Type B pancreatic cell (in vitro differentiated cells): ENCODE data around the gene CDK14. TPM values are rescaled to one million over a fixed set of nuclear protein-coding genes. Genes with fewer than 3 reads are reported as not detected.

ENCODE experiments used
- DNase-seq: peaks from one replicate; pipeline ENCODE4 v3.0.0; 2021; ENCODE audit warnings: mixed read lengths; ENCODE audit not compliant: unreplicated experiment; ENCODE audit errors: extremely low spot score
- H3K27ac Mint-ChIP-seq: 2 replicates; pipeline ENCODE4 v1.8.0; 2021; ENCODE audit warnings: mild to moderate bottlenecking, mixed read lengths
- H3K27me3 Mint-ChIP-seq: 2 replicates; pipeline ENCODE4 v1.8.0; 2021; ENCODE audit warnings: mixed read lengths
- H3K36me3 Mint-ChIP-seq: 2 replicates; pipeline ENCODE4 v1.8.0; 2021; ENCODE audit warnings: mixed read lengths
- H3K4me1 Mint-ChIP-seq: one replicate; pipeline ENCODE4 v1.8.0; 2021; ENCODE audit warnings: mixed read lengths; ENCODE audit not compliant: unreplicated experiment
- H3K4me3 Mint-ChIP-seq: 2 replicates; pipeline ENCODE4 v1.8.0; 2021; ENCODE audit warnings: mild to moderate bottlenecking, mixed read lengths
- H3K9me3 Mint-ChIP-seq: 2 replicates; pipeline ENCODE4 v1.8.0; 2021; ENCODE audit warnings: mixed read lengths
- total RNA-seq: library from RNA; stranded (reverse); gene quantifications from 2 replicates; pipeline ENCODE4 v1.2.1, GENCODE V29; 2021; ENCODE audit warnings: low replicate concordance
- TF ChIP-seq, protein P1 (sequence below): fragments of 200-600 bp; sonication (generic); conservative IDR thresholded peaks from 2 replicates; pipeline ENCODE4 v1.5.0; 2021; ENCODE audit warnings: antibody characterized with exemption, mild to moderate bottlenecking

Gene CDK14
- total RNA-seq, 1 donor from 2014 or later = 43.5 TPM

DNA sequence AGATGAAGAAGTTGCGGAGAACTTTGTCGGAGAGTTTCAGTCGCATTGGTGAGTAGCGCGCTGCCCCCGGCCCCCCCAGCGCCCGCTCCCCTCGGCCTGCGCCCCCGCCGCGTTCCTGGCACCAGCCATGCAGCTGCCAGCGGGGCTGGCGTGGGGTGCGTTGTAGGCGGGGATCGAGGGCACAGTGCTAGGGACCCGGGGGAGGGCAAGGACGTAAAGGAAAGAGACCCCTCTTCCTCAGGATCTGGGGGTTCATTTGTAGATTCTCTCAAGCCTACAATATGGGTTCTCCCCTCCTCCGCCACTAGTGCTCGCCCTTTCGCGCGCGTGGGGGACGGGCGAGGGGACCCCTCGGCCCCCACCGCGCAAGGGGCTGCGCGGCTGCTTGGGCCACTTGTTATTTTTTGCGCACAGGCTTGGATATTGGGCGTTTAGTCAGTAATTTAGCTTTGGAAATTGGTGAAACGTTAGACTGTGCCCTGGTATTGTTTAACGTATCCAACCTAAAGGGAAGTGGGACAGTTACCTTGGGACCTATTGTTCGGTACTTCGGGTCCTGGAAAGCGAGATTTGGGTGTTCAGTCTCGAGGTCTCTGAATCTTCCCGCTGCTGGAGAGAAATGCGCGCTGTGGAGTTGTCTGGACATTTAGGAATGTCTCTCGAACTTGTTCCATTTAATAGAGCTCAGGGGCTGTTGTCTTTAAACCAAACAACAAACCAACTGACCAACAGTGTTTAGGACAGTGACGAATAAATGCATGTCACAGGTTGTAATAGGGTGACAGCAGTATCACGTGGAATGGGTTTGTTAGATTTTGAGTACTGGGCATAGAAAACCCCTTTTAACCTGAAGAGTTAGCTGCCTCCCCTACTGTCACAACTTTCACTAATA lies 796 bp downstream of the CDK14 start:
- peaks cover 30% of the 10 kb centered on the region for H3K4me1 Mint-ChIP-seq
- TF ChIP-seq, protein P1, sequence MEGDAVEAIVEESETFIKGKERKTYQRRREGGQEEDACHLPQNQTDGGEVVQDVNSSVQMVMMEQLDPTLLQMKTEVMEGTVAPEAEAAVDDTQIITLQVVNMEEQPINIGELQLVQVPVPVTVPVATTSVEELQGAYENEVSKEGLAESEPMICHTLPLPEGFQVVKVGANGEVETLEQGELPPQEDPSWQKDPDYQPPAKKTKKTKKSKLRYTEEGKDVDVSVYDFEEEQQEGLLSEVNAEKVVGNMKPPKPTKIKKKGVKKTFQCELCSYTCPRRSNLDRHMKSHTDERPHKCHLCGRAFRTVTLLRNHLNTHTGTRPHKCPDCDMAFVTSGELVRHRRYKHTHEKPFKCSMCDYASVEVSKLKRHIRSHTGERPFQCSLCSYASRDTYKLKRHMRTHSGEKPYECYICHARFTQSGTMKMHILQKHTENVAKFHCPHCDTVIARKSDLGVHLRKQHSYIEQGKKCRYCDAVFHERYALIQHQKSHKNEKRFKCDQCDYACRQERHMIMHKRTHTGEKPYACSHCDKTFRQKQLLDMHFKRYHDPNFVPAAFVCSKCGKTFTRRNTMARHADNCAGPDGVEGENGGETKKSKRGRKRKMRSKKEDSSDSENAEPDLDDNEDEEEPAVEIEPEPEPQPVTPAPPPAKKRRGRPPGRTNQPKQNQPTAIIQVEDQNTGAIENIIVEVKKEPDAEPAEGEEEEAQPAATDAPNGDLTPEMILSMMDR = no peak
- DNase-seq = no peak
- H3K27me3 Mint-ChIP-seq = peaks cover 7% of the 10 kb centered on the region
- H3K9me3 Mint-ChIP-seq = no peaks in the 10 kb centered on the region
- H3K4me3 Mint-ChIP-seq = peak overlapping the region; percentile 97
- no peaks in the 10 kb centered on the region for H3K36me3 Mint-ChIP-seq
- peak overlapping the region; percentile 80 for H3K27ac Mint-ChIP-seq

DNA sequence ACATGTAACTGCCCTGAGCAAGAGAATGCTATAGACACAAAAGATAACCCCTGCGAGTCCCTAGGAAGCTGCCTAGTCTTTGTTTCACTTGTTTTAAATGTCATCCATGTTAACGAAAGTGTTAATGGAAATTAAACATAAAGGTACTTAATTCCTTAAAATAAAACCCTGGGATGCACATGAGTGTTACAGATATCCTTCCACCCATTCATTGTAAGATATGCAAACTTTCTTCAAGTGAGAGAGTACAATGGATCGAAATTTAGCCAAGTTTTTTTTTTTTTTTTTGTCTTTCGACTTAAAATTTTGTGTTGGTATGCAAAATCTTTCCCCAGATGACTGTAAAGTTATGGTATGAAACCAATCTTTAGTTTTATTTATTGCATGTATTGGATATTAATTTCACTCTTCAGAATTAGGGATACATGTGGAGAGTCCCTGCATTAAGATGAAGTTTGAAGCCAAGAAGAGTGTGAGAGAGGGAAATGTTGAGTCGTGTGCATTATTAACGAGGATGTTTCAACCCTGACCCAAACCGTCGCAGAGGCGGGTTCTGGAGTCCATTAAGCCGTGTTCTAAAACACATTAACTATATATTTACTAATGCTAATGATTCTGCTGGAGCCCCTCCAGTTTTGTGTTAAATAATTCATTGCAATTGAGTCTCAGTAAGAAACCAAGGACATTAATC lies 1.6 kb downstream of the CDK14 start:
- no peaks in the 10 kb centered on the region for H3K9me3 Mint-ChIP-seq
- H3K27ac Mint-ChIP-seq = peak overlapping the region; percentile 80
- H3K36me3 Mint-ChIP-seq = no peaks in the 10 kb centered on the region
- TF ChIP-seq, protein P1 = no peak
- H3K4me1 Mint-ChIP-seq = peaks cover 30% of the 10 kb centered on the region
- H3K4me3 Mint-ChIP-seq = peak overlapping the region; percentile 97
- DNase-seq = no peak
- peaks cover 7% of the 10 kb centered on the region for H3K27me3 Mint-ChIP-seq

DNA sequence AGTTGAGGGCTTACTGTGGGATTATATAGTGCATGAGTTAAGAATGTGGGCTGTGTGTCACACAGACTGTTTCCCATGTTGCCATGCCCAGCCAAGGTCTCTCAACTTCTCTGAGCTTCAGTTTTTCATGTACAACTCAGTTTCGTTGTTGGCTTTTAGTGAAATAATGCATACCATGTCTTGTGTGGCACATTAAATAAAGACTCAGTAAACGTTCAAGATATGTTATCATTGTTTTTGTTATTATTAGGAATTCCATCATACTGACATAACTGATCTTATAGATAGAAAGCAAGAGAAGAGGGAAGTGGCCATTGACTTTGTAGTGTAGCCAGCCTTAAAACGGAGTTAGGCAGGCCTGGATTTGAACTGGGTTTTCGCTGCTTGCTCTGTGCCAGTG lies 2.9 kb downstream of the CDK14 start:
- TF ChIP-seq, protein P1 = no peak
- Mint-ChIP-seq H3K36me3 (no peaks in the 10 kb centered on the region), H3K4me1 (peaks cover 35% of the 10 kb centered on the region), H3K27me3 (peaks cover 4% of the 10 kb centered on the region), H3K9me3 (no peaks in the 10 kb centered on the region), H3K27ac (no peak overlapping the region), H3K4me3 (peak overlapping the region; percentile 18)
- no peak for DNase-seq

DNA sequence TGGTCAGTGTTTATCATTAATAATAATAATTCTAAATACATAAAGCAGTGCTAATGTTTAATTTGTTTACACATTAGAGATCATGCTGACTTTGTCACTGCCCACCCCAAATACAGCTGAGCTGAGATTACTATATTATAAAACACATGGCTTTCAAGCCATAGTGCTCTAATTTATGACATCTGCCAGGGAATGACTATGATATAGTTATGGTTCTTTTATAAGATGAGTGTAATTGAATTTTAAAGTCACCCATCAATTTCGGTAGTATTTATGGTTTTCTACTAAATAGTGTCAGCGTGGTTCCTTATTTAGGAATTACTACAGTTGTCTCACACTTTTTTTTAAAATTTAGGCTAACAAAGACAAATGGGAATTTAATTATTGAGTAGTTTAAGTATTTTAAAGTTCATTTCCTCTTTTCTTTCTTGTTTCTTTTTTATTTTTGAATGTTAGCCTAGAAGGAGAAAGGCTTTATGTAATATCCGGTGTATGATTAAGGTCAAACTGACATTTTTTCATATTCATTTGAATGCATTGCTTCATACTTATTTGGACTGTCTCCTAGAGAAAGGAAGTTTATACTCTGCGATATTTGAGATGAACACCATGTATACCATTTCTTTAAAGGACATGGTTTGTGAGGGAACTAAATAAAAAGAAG lies 3.9 kb downstream of the CDK14 start:
- H3K36me3 Mint-ChIP-seq = no peaks in the 10 kb centered on the region
- no peak overlapping the region for H3K27ac Mint-ChIP-seq
- TF ChIP-seq, protein P1 = no peak
- no peaks in the 10 kb centered on the region for H3K9me3 Mint-ChIP-seq
- no peak for DNase-seq
- H3K27me3 Mint-ChIP-seq = peaks cover 4% of the 10 kb centered on the region
- H3K4me1 Mint-ChIP-seq = peaks cover 30% of the 10 kb centered on the region
- peak overlapping the region; percentile 39 for H3K4me3 Mint-ChIP-seq

DNA sequence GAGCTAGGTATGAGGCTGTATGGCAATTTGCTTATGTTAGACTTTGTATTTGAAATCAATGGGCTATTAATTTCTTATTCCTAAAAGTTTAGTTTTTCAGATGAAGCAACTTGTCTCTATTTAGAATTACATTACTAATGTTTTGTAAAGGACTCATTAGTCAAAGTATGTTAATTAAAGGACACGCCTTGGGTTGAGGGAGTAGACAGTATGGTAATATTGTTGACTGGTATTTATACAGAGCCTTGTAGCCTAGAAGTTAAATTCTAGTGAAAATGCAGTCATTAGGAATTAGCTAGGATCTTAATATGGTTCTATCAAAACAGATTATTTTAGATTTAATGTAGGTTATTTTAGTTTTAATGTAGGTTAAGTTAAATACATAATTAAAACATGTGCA lies 6.2 kb downstream of the CDK14 start:
- Mint-ChIP-seq H3K4me3 (no peak overlapping the region), H3K36me3 (peaks cover 3% of the 10 kb centered on the region), H3K27me3 (no peaks in the 10 kb centered on the region), H3K4me1 (peaks cover 21% of the 10 kb centered on the region), H3K9me3 (no peaks in the 10 kb centered on the region), H3K27ac (no peak overlapping the region)
- no peak for DNase-seq
- TF ChIP-seq, protein P1 = no peak
